Measurements from ENCODE around the gene RDX.
"Not testable (repeated sequence)": the region's sequence is repeated elsewhere in the genome, so short reads cannot be mapped to it uniquely, and the experiment has no call there.

RDX gene

GRCh38 chr11:110296226-110297075 is at the start of gene RDX:
Gene RDX, minus strand, starts transcription at chr11:110296614. Its CDS starts 16,922 bp downstream, at chr11:110279692.
- DNase-seq (ENCODE audit: low spot score) = peak; percentile 81

DNA sequence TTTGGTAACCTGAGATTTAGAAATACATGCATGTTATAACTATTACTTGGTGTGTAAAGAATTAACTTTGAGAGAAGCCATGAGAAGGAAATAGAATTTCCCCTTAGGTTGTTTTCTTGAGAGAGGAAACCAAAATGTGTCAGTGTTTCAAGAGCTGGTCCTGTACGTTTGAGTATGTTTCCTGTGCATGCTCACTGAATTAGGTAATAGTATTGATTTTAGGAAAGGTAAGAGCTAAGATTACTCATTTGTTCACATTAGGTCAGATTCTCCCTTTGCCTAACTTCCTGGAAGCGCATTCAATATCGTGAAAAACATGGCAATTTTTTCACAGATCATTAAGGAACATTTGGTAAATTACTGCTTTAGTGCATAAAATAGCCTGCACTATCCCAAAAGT is 49.3 kb upstream of the RDX start:
- DNase-seq (ENCODE audit: low spot score) = no peak

DNA sequence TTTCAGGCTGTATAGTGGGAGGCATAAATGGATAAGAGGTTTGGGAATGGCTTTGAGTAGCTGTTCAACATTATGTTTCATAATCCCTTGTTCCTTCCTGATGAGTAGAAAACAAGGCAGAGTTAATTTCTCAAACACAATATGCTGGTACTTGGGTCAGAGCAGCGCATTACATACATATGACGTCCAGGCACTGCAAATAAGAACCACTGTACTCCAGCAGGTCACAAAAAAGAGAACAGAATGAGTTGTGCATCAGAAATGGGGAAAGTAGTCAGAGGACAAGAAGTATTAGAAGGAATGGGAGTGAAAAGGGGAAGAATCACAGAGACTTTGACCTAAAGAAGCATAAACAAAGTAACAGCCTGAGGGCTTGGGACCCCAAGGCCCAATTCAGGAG is 44.0 kb upstream of the RDX start:
- DNase-seq (ENCODE audit: low spot score) = no peak

DNA sequence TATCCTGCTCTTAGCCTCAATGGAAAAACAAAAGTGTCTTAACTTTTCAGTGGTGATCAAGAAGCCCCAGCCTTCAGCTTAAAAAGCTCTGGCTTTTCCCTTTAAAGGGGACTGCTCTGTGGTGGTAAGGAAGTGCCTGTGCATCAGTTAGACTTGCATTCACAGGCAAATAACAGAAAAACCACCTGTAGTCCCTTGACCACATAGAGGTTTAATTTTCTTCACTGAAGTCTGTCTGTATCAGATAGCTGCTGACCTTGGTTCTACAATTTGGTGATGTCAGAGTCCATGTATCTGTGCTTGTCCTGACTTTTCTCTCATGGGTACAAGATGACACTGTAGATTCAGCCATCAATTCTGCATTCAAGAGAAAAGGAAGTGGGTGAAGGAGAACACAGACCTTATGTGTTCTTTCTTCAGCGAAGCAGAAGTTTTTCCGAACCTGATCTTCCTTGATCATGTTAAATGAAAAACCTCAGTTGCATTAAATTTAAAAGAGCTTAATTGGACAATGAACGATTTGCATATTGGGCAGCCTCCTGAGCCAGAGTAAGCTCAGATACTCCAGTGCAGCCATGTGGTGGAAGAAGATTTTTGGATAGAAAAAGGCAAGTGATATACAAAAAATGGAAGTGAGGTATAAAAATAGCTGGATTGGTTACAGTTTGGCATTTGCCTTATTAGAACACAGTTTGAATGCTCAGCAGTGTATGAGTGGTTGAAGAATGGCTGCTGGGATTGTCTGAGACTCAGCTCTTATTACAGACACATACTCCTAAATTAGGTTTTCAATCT is 43.2 kb upstream of the RDX start:
- no peak for DNase-seq (ENCODE audit: low spot score)

DNA sequence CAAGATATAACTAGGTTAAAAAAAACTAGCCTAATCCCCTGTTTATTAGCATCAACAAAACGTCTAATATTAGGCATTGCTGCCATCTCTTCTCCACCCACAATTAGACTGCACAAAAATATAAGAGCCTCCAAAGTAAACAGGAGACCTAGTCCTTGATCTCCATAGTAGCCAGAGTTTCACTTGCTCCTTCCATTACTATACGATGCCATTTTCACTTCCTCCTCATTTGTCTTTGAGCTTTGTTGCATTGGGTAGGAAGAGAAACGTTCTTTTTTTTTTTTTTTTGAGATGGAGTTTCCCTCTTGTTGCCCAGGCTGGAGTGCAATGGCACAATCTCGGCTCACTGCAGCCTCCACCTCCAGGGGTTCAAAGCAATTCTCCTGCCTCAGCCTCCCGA is 42.3 kb upstream of the RDX start:
- no peak for DNase-seq (ENCODE audit: low spot score)

DNA sequence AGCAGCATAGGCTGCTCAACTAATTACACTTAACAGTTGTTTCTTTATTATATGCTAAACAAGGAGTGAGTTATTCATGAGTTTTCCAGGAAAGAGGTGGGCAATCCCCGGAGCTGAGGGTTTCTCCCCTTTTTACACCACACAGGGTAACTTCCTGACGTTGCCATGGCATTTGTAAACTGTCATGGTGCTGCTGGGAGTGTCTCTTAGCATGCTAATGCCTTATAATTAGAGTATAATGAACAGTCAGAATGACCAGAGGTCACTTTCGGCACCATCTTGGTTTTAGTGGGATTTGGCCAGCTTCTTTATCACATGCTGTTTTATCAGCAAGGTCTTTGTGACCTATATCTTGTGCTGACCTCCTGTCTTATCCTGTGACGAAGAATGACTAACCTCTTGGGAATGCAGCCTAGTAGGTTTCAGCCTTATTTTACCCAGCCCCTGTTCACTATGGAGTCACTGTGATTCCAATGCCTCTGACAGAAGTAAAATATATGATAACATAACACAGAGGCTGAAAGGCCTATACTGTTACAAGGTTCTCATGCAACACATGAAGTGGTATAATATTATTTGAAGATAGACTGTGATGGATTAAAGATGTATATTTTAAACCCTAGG is 41.3 kb upstream of the RDX start:
- DNase-seq (ENCODE audit: low spot score) = no peak

DNA sequence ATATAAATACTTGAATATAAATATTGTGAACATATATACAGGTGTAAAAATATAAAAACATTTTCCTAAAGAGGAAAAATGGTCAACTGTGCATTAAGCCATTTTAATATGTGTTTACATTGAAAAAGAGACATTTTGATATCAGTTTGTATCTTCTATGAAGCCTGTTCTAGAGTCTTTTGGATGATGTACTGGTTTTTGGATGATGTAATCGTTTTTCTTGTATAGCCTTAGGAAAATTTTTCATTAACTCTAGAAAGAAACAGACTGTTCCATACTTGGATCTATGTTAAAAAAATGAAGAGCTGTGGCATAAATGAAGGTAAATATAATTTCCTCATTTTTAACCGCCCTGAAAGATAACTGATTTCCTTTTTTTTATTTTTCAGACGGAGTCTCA is 39.6 kb upstream of the RDX start:
- DNase-seq (ENCODE audit: low spot score) = no peak

- no peak for DNase-seq (ENCODE audit: low spot score)
Measured at GRCh38 chr11:110335358-110335757, 38.9 kb upstream of the RDX start.

DNA sequence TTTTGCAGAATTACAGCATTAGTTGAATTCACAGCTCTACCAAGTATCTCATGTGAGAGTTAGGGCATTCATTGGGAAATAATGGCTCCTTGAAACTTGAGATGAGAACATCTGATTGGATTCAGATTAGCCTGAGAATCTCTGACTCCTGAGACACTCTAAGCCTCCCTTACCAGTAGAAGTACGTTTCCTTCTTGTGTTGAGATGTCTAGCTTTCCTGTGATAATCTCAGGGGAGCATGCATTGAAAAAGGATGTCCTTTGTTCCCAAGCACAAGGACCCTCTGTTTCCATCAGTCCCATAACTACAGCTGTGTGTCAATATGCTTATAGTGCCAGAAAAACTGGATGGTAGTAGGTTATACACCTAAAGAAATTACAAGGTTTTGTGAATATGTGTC is 35.2 kb upstream of the RDX start:
- DNase-seq (ENCODE audit: low spot score) = no peak

GRCh38 chr11:110329445-110329844 is 33.0 kb upstream of the RDX start:
- no peak for DNase-seq (ENCODE audit: low spot score)

DNA sequence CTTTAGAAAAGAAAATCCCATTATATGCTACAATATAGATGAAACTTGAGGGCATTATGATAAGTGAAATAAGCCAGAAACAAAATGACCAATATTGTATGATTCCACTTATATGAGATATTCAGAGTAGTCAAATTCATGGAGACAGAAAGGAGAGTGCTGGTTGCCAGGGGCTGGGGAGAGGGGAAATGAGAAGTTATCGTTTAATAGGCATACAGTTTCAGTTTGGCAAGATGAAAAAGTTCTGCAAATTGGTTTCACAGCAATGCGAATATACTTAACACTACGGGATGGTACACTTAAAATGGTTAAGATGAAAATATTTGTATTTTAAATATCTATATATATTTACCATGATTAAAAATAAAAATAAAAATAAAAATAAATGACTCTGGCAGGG is 31.1 kb upstream of the RDX start:
- DNase-seq (ENCODE audit: low spot score) = no peak

DNA sequence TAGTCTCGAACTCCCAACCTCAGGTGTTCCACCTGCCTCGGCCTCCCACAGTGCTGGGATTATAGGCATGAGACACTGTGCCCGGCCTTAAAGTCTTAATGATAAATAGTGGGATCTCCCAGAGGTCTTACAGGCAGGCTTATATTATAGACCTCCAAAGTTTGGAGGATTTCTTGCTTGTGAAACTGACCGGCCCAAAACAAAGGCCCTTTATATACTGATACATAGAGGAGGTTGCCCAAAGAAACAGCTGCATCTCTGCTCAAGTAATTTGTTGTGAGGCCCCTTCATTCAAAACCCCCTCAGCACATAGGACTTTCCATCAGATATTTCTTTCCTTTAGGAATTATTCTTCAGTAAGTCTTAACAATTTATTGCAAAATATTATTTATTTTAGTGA is 27.4 kb upstream of the RDX start:
- no peak for DNase-seq (ENCODE audit: low spot score)

DNA sequence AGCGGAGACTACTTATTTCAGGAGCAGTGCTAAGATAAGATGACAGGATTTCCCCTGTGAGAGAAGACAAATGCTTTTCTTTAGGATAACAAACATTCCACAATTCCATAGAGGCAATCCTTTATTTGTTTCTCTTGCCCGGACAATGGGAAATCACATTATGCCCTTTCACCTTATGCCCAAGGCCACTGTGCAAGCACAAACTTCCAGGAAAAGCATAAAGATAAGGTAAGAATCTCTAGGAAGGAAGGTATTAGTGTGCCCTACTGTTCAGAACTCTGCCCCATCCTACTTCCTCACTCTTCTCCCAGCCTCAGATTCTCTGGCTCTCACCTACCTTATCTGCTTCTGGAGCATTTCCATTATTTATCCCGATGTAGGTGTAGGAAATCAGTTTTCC is 23.1 kb upstream of the RDX start:
- no peak for DNase-seq (ENCODE audit: low spot score)

DNA sequence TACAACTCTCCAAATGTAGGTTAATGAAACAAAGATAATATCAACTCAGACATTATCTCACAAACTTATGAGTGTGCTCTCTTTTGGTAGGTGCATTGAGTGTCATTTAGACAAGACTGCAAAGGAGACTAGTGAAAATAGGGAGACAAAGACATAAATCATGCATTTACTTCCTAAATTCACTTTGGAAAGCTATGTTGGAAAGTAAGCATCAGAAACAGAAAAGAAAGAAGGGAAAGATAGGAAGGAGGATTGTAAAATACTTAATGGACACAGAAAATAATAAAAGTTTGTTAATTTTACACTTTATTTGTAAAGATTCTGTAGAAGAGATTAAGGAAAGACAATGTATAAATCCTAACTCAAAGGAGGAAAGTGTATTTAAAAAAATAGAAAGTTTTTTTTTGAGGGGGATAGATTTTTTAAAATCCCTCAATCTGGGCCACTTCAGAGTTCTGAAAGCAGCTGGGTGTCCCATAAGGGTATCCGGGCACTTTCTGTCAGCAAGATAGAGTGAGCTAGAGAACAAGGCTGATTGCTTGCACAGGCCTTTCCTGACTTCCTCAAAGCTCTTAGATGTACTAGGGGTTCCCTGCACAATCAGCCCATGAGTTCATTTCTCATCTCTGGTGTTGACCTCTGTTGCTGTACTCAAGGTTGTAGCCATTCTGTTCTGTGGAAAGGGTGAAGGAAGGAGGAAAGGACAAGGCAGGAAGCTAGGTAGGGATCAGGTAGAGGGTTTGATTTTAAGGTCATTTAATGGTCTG is 22.4 kb upstream of the RDX start:
- DNase-seq (ENCODE audit: low spot score) = no peak

DNA sequence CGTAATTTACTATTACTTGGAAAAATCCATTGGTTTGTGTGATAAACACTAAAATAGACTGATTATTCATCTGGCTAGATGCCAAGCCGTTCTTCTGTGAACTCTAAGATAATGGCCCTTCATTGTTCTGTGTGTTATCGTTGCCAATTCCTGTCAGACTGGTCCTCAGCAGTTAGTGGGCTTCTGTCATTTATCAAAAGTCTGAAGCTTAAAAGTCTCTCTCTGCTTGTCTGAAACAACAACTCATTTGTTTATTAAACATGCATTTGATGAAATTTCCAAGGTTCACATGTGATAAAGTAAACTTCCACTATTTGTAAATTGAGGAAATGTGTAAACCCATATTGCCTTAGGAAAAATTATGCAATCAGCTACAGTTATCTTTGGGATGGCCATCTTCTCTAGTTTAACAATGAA is 21.1 kb upstream of the RDX start:
- no peak for DNase-seq (ENCODE audit: low spot score)

GRCh38 chr11:110314366-110315095 is 18.1 kb upstream of the RDX start:
- no peak for DNase-seq (ENCODE audit: low spot score)

GRCh38 chr11:110312670-110313069 is 16.3 kb upstream of the RDX start:
- no peak for DNase-seq (ENCODE audit: low spot score)

- peak; percentile 26 for DNase-seq (ENCODE audit: low spot score)
Measured at GRCh38 chr11:110311783-110312579, 15.6 kb upstream of the RDX start.

GRCh38 chr11:110308071-110308470 is 11.7 kb upstream of the RDX start:
- DNase-seq (ENCODE audit: low spot score) = no peak

GRCh38 chr11:110306019-110306388 is 9.6 kb upstream of the RDX start:
- not testable (repeated sequence) for DNase-seq (ENCODE audit: low spot score)
